Right lobe of liver (tissue), 4 donors: Measurements from ENCODE around the gene CA6.

Experiments used
- CTCF ChIP-seq, 4 donors: fragments of 200-600 bp in 3 of 4; fragments of 450-650 bp in 1 of 4; IDR thresholded peaks; one replicate each; pipeline versions ENCODE4 v1.5.1 to v1.8.0; 2016 to 2022; ENCODE audit warnings: antibody characterized with exemption in 4 of 4, mild to moderate bottlenecking in 2 of 4
- POLR2A ChIP-seq: fragments of 450-650 bp; IDR thresholded peaks from one replicate; pipeline ENCODE4 v1.6.1; 2017; ENCODE audit warnings: antibody characterized with exemption, mild to moderate bottlenecking
- donor health status: DM: no; HTN: no; CAD: no.
- donor health status: DM: no; HTN: no; CAD: no.
- donor health status: DM: no; HTN: yes; CAD: no.

GRCh38 chr1:8970870-8971337, 25.2 kb downstream of the CA6 start:
- no peak for TF ChIP-seq CTCF (IDR thresholded peaks at IDR 0.05)
- TF ChIP-seq POLR2A: no peak
